Gastrocnemius medialis (tissue), 4 donors: ENCODE data around the gene CTIF. TPM values are rescaled to one million over a fixed set of nuclear protein-coding genes. Genes with fewer than 3 reads are reported as not detected.

Source experiments
- ATAC-seq, 2 donors: fragments of 150-250 bp; one replicate each; pipeline ENCODE4 v1.9.1; 2016
- DNase-seq, 2 donors: peaks; one replicate each; pipeline ENCODE4 v3.0.0-alpha.2; 2019
- H3K27ac ChIP-seq, 4 donors: fragments of 200-600 bp; sonication (generic); 1 replicate in 1 of 4; 2 replicates in 3 of 4; pipeline ENCODE4 v1.5.1; 2016 to 2018; ENCODE audit warnings: mild to moderate bottlenecking in 2 of 4, moderate library complexity in 1 of 4
- H3K27me3 ChIP-seq, 3 donors: fragments of 200-600 bp; sonication (generic) in 2 of 3; 1 replicate in 1 of 3; 2 replicates in 2 of 3; pipeline versions ENCODE4 v1.5.1 to v1.6.0; 2016 to 2019; ENCODE audit warnings: mild to moderate bottlenecking in 1 of 3, moderate library complexity in 1 of 3
- H3K36me3 ChIP-seq, 2 donors: fragments of 200-600 bp; sonication (generic) in 1 of 2; one replicate each; pipeline ENCODE4 v1.5.1; 2017 to 2018
- H3K4me1 ChIP-seq, 2 donors: fragments of 200-600 bp; sonication (generic) in 1 of 2; one replicate each; pipeline ENCODE4 v1.5.1; 2016 to 2017; ENCODE audit warnings: mild to moderate bottlenecking in 2 of 2
- H3K4me3 ChIP-seq, 4 donors: fragments of 200-600 bp; sonication (generic) in 3 of 4; 1 replicate in 1 of 4; 2 replicates in 3 of 4; pipeline ENCODE4 v1.5.1; 2016 to 2019; ENCODE audit warnings: mild to moderate bottlenecking in 2 of 4
- H3K9me3 ChIP-seq, 3 donors: fragments of 200-600 bp; sonication (generic) in 2 of 3; 1 replicate in 1 of 3; 2 replicates in 2 of 3; pipeline ENCODE4 v1.5.1; 2016 to 2019
- CTCF ChIP-seq, 5 experiments: fragments of 450-650 bp in 3 of 5; fragments of 200-600 bp in 2 of 5; sonication (generic) in 2 of 5; IDR thresholded peaks in 4 of 5; conservative IDR thresholded peaks in 1 of 5; 1 replicate in 4 of 5; 2 replicates in 1 of 5; pipeline ENCODE4 v1.5.1; 2016 to 2019; ENCODE audit warnings: antibody characterized with exemption in 5 of 5, mild to moderate bottlenecking in 3 of 5, moderate library complexity in 3 of 5
- POLR2A ChIP-seq, 2 donors: fragments of 450-650 bp; IDR thresholded peaks; one replicate each; pipeline ENCODE4 v1.6.1; 2017; ENCODE audit warnings: antibody characterized with exemption in 2 of 2, mild to moderate bottlenecking in 2 of 2, moderate library complexity in 2 of 2
- in situ Hi-C, 4 donors: fragments of 200-750 bp; cut with MboI; loops; one replicate each; pipeline versions ENCODE4 v1.15.0 to v1.8.0; 2017; ENCODE audit warnings: low sequenced_read_pairs in 4 of 4
- intact Hi-C: fragments of 100-400 bp; cut with DNase I; formaldehyde crosslinking; loops from one replicate; pipeline ENCODE4 v1.15.1; 2023; ENCODE audit warnings: low total_unique reads
- total RNA-seq, 4 donors: library from RNA; depleted of rRNA; stranded (reverse); fragments of >200 nt; gene quantifications; one replicate each; pipeline versions ENCODE4 v1.1.0 to v1.2.3, GENCODE V29; 2016

CTIF gene
- total RNA-seq, 4 donors from 2014 or later: 20.2 to 35.4 (median 23.1) TPM

GRCh38 chr18:48734460-48734859, 195.6 kb downstream of the CTIF start:
- H3K36me3 ChIP-seq: no peaks in the 10 kb centered on the region
- intact Hi-C loops (no loop called here), in situ Hi-C loops (no loop called here)
- H3K4me1 ChIP-seq: peaks cover 29 to 32% of the 10 kb centered on the region in 2 donors
- ATAC-seq: peak in 1 of 2 donors; percentile 7
- no peaks in the 10 kb centered on the region for H3K9me3 ChIP-seq
- no peak for DNase-seq
- peak overlapping the region in 2 of 4 donors; percentile 16 to 70 for H3K27ac ChIP-seq
- H3K27me3 ChIP-seq: no peaks in the 10 kb centered on the region
- H3K4me3 ChIP-seq: no peak overlapping the region
- no peak for TF ChIP-seq CTCF (IDR thresholded peaks at IDR 0.05 in 4 of 5, conservative IDR thresholded peaks at IDR 0.05 in 1 of 5)
- no peak for TF ChIP-seq POLR2A (IDR thresholded peaks at IDR 0.05)

GRCh38 chr18:48735080-48735676, 196.3 kb downstream of the CTIF start:
- ATAC-seq: peak; percentile 30 to 54
- H3K4me3 ChIP-seq: no peak overlapping the region
- DNase-seq: no peak
- TF ChIP-seq CTCF (IDR thresholded peaks at IDR 0.05 in 4 of 5, conservative IDR thresholded peaks at IDR 0.05 in 1 of 5) (no peak), POLR2A (IDR thresholded peaks at IDR 0.05) (no peak)
- in situ Hi-C loops (no loop called here), intact Hi-C loops (no loop called here)
- H3K4me1 ChIP-seq: peaks cover 30 to 39% of the 10 kb centered on the region in 2 donors
- no peak overlapping the region for H3K27ac ChIP-seq
- no peaks in the 10 kb centered on the region for H3K36me3 ChIP-seq
- no peaks in the 10 kb centered on the region for H3K9me3 ChIP-seq
- H3K27me3 ChIP-seq: no peaks in the 10 kb centered on the region

- Histone ChIP-seq H3K4me3 (no peak overlapping the region), H3K36me3 (no peaks in the 10 kb centered on the region), H3K4me1 (peaks cover 33 to 45% of the 10 kb centered on the region in 2 donors), H3K9me3 (no peaks in the 10 kb centered on the region), H3K27ac (no peak overlapping the region), H3K27me3 (no peaks in the 10 kb centered on the region)
- DNase-seq: no peak
- TF ChIP-seq CTCF (IDR thresholded peaks at IDR 0.05 in 4 of 5, conservative IDR thresholded peaks at IDR 0.05 in 1 of 5): no peak
- TF ChIP-seq POLR2A (IDR thresholded peaks at IDR 0.05): no peak
- no peak for ATAC-seq
- in situ Hi-C loops (no loop called here), intact Hi-C loops (no loop called here)
Observed at GRCh38 chr18:48735681-48736255, 196.9 kb downstream of the CTIF start.

- ATAC-seq (no peak), DNase-seq (no peak)
- no peaks in the 10 kb centered on the region for H3K27me3 ChIP-seq
- no peak overlapping the region for H3K4me3 ChIP-seq
- no peak for TF ChIP-seq POLR2A (IDR thresholded peaks at IDR 0.05)
- TF ChIP-seq CTCF (IDR thresholded peaks at IDR 0.05 in 4 of 5, conservative IDR thresholded peaks at IDR 0.05 in 1 of 5): no peak
- intact Hi-C loops (no loop called here), in situ Hi-C loops (no loop called here)
- H3K9me3 ChIP-seq: no peaks in the 10 kb centered on the region
- H3K4me1 ChIP-seq: peaks cover 33 to 49% of the 10 kb centered on the region in 2 donors
- H3K36me3 ChIP-seq: no peaks in the 10 kb centered on the region
- H3K27ac ChIP-seq: no peak overlapping the region
Observed at GRCh38 chr18:48736321-48737260, 197.8 kb downstream of the CTIF start.
